G401 (cell line): ENCODE results near the gene NUP210L. TPM values are rescaled to one million over a fixed set of nuclear protein-coding genes. Genes with fewer than 3 reads are reported as not detected.
"Not testable (repeated sequence)": the region's sequence is repeated elsewhere in the genome, so short reads cannot be mapped to it uniquely, and the experiment has no call there.

Experiments
- DNase-seq: peaks from one replicate; pipeline ENCODE4 v3.0.0-alpha.2; 2015; ENCODE audit warnings: low spot score
- in situ Hi-C: cut with HindIII; loops from 2 replicates; pipeline ENCODE4 v1.10.0; 2016; ENCODE audit warnings: low sequenced_read_pairs, mixed read lengths
- total RNA-seq: library from RNA; depleted of rRNA; stranded (reverse); fragments of >200 nt; shearing (Covaris generic); gene quantifications from 2 replicates; pipeline ENCODE4 v1.2.3, GENCODE V29; 2014

The NUP210L gene
- total RNA-seq, 1 experiment from 2014 or later: not detected

- in situ Hi-C loops: no loop called here
- no peak for DNase-seq
Observed at GRCh38 chr1:154171880-154172279, 17.0 kb upstream of the NUP210L start.

GRCh38 chr1:154171223-154171583, 16.3 kb upstream of the NUP210L start:
- in situ Hi-C loops: no loop called here
- no peak for DNase-seq

- in situ Hi-C loops: no loop called here
Observed at GRCh38 chr1:154170547-154171222, 15.8 kb upstream of the NUP210L start.

GRCh38 chr1:154167461-154167860, 12.6 kb upstream of the NUP210L start:
- no peak for DNase-seq
- in situ Hi-C loops: no loop called here

More at GRCh38 chr1:154170547-154171222, 15.8 kb upstream of the NUP210L start:
- no peak for DNase-seq

- in situ Hi-C loops: no loop called here
- no peak for DNase-seq
Observed at GRCh38 chr1:154166207-154166606, 11.3 kb upstream of the NUP210L start.

- in situ Hi-C loops: no loop called here
- DNase-seq: no peak
Observed at GRCh38 chr1:154159554-154159953, 4.7 kb upstream of the NUP210L start.

- DNase-seq: no peak
- in situ Hi-C loops: no loop called here
Observed at GRCh38 chr1:154158307-154159125, 3.6 kb upstream of the NUP210L start.

- DNase-seq: no peak
- in situ Hi-C loops: no loop called here
Observed at GRCh38 chr1:154157520-154158306, 2.8 kb upstream of the NUP210L start.

- DNase-seq: no peak
- in situ Hi-C loops: no loop called here
Observed at GRCh38 chr1:154155251-154155650, 378 bp upstream of the NUP210L start.

- no peak for DNase-seq
- in situ Hi-C loops: no loop called here
Observed at GRCh38 chr1:154154053-154154452, 820 bp downstream of the NUP210L start.

- in situ Hi-C loops: no loop called here
- no peak for DNase-seq
Observed at GRCh38 chr1:154151311-154151710, 3.6 kb downstream of the NUP210L start.

- DNase-seq: no peak
- in situ Hi-C loops: no loop called here
Observed at GRCh38 chr1:154148807-154149206, 6.1 kb downstream of the NUP210L start.

GRCh38 chr1:154147505-154147904, 7.4 kb downstream of the NUP210L start:
- in situ Hi-C loops, DNase-seq: not testable (repeated sequence)

- in situ Hi-C loops: no loop called here
- DNase-seq: no peak
Observed at GRCh38 chr1:154145986-154146385, 8.9 kb downstream of the NUP210L start.

- in situ Hi-C loops: no loop called here
- no peak for DNase-seq
Observed at GRCh38 chr1:154142358-154142757, 12.5 kb downstream of the NUP210L start.

- in situ Hi-C loops: no loop called here
- DNase-seq: no peak
Observed at GRCh38 chr1:154141240-154141639, 13.6 kb downstream of the NUP210L start.

- DNase-seq: no peak
- in situ Hi-C loops: no loop called here
Observed at GRCh38 chr1:154137888-154138287, 17.0 kb downstream of the NUP210L start.

- no peak for DNase-seq
- in situ Hi-C loops: no loop called here
Observed at GRCh38 chr1:154133256-154133655, 21.6 kb downstream of the NUP210L start.

GRCh38 chr1:154129391-154129970, 25.4 kb downstream of the NUP210L start:
- in situ Hi-C loops: no loop called here
- no peak for DNase-seq

- DNase-seq, in situ Hi-C loops: not testable (repeated sequence)
Observed at GRCh38 chr1:154123205-154123604, 31.7 kb downstream of the NUP210L start.
